Endothelial cell of umbilical vein (primary cell): Measurements from ENCODE around the gene ADAM10. TPM values are rescaled to one million over a fixed set of nuclear protein-coding genes. Genes with fewer than 3 reads are reported as not detected.

Experiments
- BruUV-seq: library from RNA; stranded (reverse); fragments of 400-500 nt; replicated peaks from 2 replicates; lab custom pipeline; 2021; lab: Mats Ljungman, UMichigan
- CTCF ChIA-PET: fragments of 300-600, 350-600 bp; sonication (Branson Sonifier 250); formaldehyde crosslinking; loops from one replicate; lab custom pipeline; 2021; ENCODE audit warnings: antibody characterized with exemption, inconsistent platforms; lab: Charles Lee
- POLR2A ChIA-PET: fragments of 300-600, 350-600 bp; sonication (Branson Sonifier 250); formaldehyde crosslinking; loops from one replicate; lab custom pipeline; 2021; ENCODE audit warnings: antibody characterized with exemption, inconsistent platforms; lab: Charles Lee
- DNase-seq: peaks from one replicate; pipeline ENCODE4 v3.0.0-alpha.2; 2011; ENCODE audit warnings: low read depth, low spot score
- FAIRE-seq: peaks from 2 replicates; lab custom pipeline; 2011; peaks lifted over from hg19 to GRCh38; lab: Jason Lieb, UNC
- H2AFZ ChIP-seq: 2 replicates; pipeline ENCODE4 v1.6.0; 2012; ENCODE audit warnings: low read depth, low read length, control low read depth, inconsistent platforms
- H3K27ac ChIP-seq: 2 replicates; pipeline ENCODE4 v1.5.1; 2011; ENCODE audit warnings: low read depth, mild to moderate bottlenecking, control low read depth, low read length, moderate library complexity; ENCODE audit not compliant: insufficient read depth
- H3K27me3 ChIP-seq, 2 experiments: 2 replicates each; pipeline versions ENCODE4 v1.6.0 to v1.6.1; 2011; ENCODE audit warnings: low read length in 2 of 2, mixed read lengths in 1 of 2; ENCODE audit not compliant: control insufficient read depth in 2 of 2, insufficient read depth in 2 of 2
- H3K36me3 ChIP-seq, 2 experiments: 2 replicates in 1 of 2; 3 replicates in 1 of 2; pipeline ENCODE4 v1.5.1; 2011; ENCODE audit warnings: low read length in 2 of 2, mild to moderate bottlenecking in 1 of 2, moderate library complexity in 1 of 2; ENCODE audit not compliant: control insufficient read depth in 2 of 2, insufficient read depth in 2 of 2; ENCODE audit errors: extremely low read depth in 1 of 2
- H3K4me1 ChIP-seq: 3 replicates; pipeline ENCODE4 v1.5.1; 2011; ENCODE audit warnings: mild to moderate bottlenecking, low read length; ENCODE audit not compliant: control insufficient read depth, insufficient read depth; ENCODE audit errors: extremely low read depth
- H3K4me2 ChIP-seq: 2 replicates; pipeline ENCODE4 v1.6.1; 2011; ENCODE audit warnings: low read length, control low read depth, mixed read lengths; ENCODE audit not compliant: insufficient read depth
- H3K4me3 ChIP-seq, 3 experiments: fragments of 200-600 bp in 1 of 3; sonication (generic), shearing (Covaris generic) in 1 of 3; replicated peaks in 1 of 3; 2 replicates each; pipeline ENCODE4 v1.5.1; 2011 to 2016; ENCODE audit warnings: control low read depth in 3 of 3, low read length in 3 of 3, mild to moderate bottlenecking in 2 of 3, inconsistent platforms in 1 of 3, low read depth in 1 of 3, moderate library complexity in 1 of 3; ENCODE audit not compliant: insufficient read depth in 1 of 3
- H3K79me2 ChIP-seq: 2 replicates; pipeline ENCODE4 v1.6.0; 2012; ENCODE audit warnings: low read length, inconsistent platforms; ENCODE audit not compliant: control insufficient read depth, insufficient read depth
- H3K9ac ChIP-seq: replicated peaks from 2 replicates; pipeline ENCODE3; 2011; ENCODE audit warnings: low read length, control low read depth; ENCODE audit not compliant: insufficient read depth; ENCODE audit errors: extremely low read depth
- H3K9me1 ChIP-seq: replicated peaks from 3 replicates; pipeline ENCODE4 v1.6.0; 2011; ENCODE audit warnings: mild to moderate bottlenecking, low read length; ENCODE audit not compliant: control insufficient read depth, insufficient read depth; ENCODE audit errors: extremely low read depth
- H3K9me3 ChIP-seq: replicated peaks from 2 replicates; pipeline ENCODE4 v1.5.1; 2012; ENCODE audit warnings: low read length, inconsistent platforms; ENCODE audit not compliant: control insufficient read depth, insufficient read depth
- H4K20me1 ChIP-seq: replicated peaks from 2 replicates; pipeline ENCODE3; 2011; ENCODE audit warnings: mild to moderate bottlenecking, low read length; ENCODE audit not compliant: control insufficient read depth, insufficient read depth; ENCODE audit errors: extremely low read depth
- EZH2 ChIP-seq: IDR thresholded peaks from 2 replicates; pipeline ENCODE4 v1.6.1; 2012; ENCODE audit warnings: borderline replicate concordance, low read depth, mild to moderate bottlenecking, moderate library complexity, low read length, inconsistent platforms; ENCODE audit not compliant: severe bottlenecking
- FOS ChIP-seq: IDR thresholded peaks from 2 replicates; pipeline ENCODE4 v1.6.1; 2011; ENCODE audit warnings: mild to moderate bottlenecking, low read length, moderate library complexity, borderline replicate concordance; ENCODE audit not compliant: insufficient read depth
- GATA2 ChIP-seq: IDR thresholded peaks from 2 replicates; pipeline ENCODE4 v1.7.0; 2011; ENCODE audit warnings: low read depth, mild to moderate bottlenecking, moderate library complexity, mixed read lengths, low read length; ENCODE audit not compliant: insufficient read length, insufficient read depth
- JUN ChIP-seq: IDR thresholded peaks from 2 replicates; pipeline ENCODE4 v1.6.1; 2011; ENCODE audit warnings: borderline replicate concordance, low read depth; ENCODE audit not compliant: insufficient read length, insufficient read depth
- MAX ChIP-seq: IDR thresholded peaks from 2 replicates; pipeline ENCODE4 v1.6.1; 2011; ENCODE audit not compliant: insufficient read depth, insufficient read length
- MYC ChIP-seq: IDR thresholded peaks from one replicate; pipeline ENCODE4 v1.6.1; 2011; ENCODE audit warnings: mild to moderate bottlenecking, low read depth, low read length
- POLR2A ChIP-seq: IDR thresholded peaks from 2 replicates; pipeline ENCODE4 v1.6.1; 2012; ENCODE audit warnings: low read depth, mild to moderate bottlenecking, control low read depth, low read length
- POLR2AphosphoS5 ChIP-seq: IDR thresholded peaks from 2 replicates; pipeline ENCODE4 v1.6.1; 2012; ENCODE audit warnings: low read depth, mild to moderate bottlenecking, control low read depth, low read length, moderate library complexity; ENCODE audit not compliant: insufficient read depth
- dilution Hi-C: fragments of 300-500 bp; cut with MboI; formaldehyde crosslinking; loops from one replicate; pipeline ENCODE4 v1.15.0; 2019; ENCODE audit warnings: low sequenced_read_pairs; ENCODE audit not compliant: extremely low pct_ligation_motif_present
- intact Hi-C: fragments of 100-400 bp; cut with micrococcal nuclease; formaldehyde crosslinking; loops from one replicate; pipeline ENCODE4 v1.10.0; 2022
- polyA plus RNA-seq, 4 experiments: library from polyadenylated mRNA; depleted of rRNA in 3 of 4; stranded (reverse) in 3 of 4; unstranded in 1 of 4; fragments of >200 nt; gene quantifications; 2 replicates each; pipeline versions ENCODE4 v1.2.1 to v1.2.3, GENCODE V29; 2011 to 2012; ENCODE audit warnings: missing spikeins in 1 of 4
- total RNA-seq: library from RNA; stranded (reverse); gene quantifications from 2 replicates; pipeline ENCODE4 v1.2.3, GENCODE V29; 2021
- TF ChIP-seq, protein P1 (sequence below), 2 donors: IDR thresholded peaks; 1 replicate in 1 of 2; 2 replicates in 1 of 2; pipeline ENCODE4 v1.5.1; 2011; ENCODE audit warnings: low read length in 2 of 2, mild to moderate bottlenecking in 2 of 2, moderate library complexity in 2 of 2, control low read depth in 1 of 2, inconsistent platforms in 1 of 2, low read depth in 1 of 2; ENCODE audit not compliant: insufficient read depth in 1 of 2; ENCODE audit errors: extremely low read depth in 1 of 2

Gene ADAM10
- total and polyA plus RNA-seq, 2 donors (not counting 3 experiments of a cell fraction or from before 2014, with no cell fraction given), result 91.3 to 203 TPM

GRCh38 chr15:58752716-58753115 is 3.2 kb upstream of the ADAM10 start:
- POLR2A ChIA-PET, result no interaction called here
- DNase-seq (no peak), FAIRE-seq (no peak)
- Histone ChIP-seq H4K20me1 (no peaks in the 10 kb centered on the region), H3K4me1 (peaks cover 11% of the 10 kb centered on the region), H3K9ac (no peak overlapping the region), H3K9me3 (no peaks in the 10 kb centered on the region), H3K79me2 (peaks cover 13% of the 10 kb centered on the region), H3K27me3 (no peaks in the 10 kb centered on the region), H3K36me3 (no peaks in the 10 kb centered on the region), H2AFZ (no peak overlapping the region), H3K9me1 (no peaks in the 10 kb centered on the region), H3K4me2 (no peak overlapping the region), H3K27ac (no peak overlapping the region), H3K4me3 (no peak overlapping the region)
- CTCF ChIA-PET, result no interaction called here
- TF ChIP-seq EZH2 (no peak), POLR2A (no peak), MYC (no peak), POLR2AphosphoS5 (no peak), FOS (no peak), MAX (no peak), GATA2 (no peak), JUN (no peak)
- TF ChIP-seq, protein P1, sequence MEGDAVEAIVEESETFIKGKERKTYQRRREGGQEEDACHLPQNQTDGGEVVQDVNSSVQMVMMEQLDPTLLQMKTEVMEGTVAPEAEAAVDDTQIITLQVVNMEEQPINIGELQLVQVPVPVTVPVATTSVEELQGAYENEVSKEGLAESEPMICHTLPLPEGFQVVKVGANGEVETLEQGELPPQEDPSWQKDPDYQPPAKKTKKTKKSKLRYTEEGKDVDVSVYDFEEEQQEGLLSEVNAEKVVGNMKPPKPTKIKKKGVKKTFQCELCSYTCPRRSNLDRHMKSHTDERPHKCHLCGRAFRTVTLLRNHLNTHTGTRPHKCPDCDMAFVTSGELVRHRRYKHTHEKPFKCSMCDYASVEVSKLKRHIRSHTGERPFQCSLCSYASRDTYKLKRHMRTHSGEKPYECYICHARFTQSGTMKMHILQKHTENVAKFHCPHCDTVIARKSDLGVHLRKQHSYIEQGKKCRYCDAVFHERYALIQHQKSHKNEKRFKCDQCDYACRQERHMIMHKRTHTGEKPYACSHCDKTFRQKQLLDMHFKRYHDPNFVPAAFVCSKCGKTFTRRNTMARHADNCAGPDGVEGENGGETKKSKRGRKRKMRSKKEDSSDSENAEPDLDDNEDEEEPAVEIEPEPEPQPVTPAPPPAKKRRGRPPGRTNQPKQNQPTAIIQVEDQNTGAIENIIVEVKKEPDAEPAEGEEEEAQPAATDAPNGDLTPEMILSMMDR (IDR thresholded peaks at IDR 0.05; ENCODE audit: extremely low read depth in 1 of 2, insufficient read depth in 1 of 2, low read depth in 1 of 2, low read length in 2 of 2), result no peak
- intact Hi-C loops (no loop called here), dilution Hi-C loops (no loop called here)
- BruUV-seq, result no TSS peak
